ENCODE data around the gene ALDH3A1. TPM values are rescaled to one million over a fixed set of nuclear protein-coding genes. Genes with fewer than 3 reads are reported as not detected.

The ALDH3A1 gene
- total RNA-seq, 5 donors from 2014 or later (not counting 1 experiment from before 2014, with no cell fraction given): not detected

GRCh38 chr17:19730843-19731242 lies 17.3 kb downstream of the ALDH3A1 start:
- no peaks in the 10 kb centered on the region for H3K9me3 Mint-ChIP-seq
- Histone ChIP-seq H3K4me3 (ENCODE audit: control insufficient read depth in 1 of 2, extremely low read depth in 1 of 2, low read length in 1 of 2) (no peak overlapping the region), H3K27me3 (replicated peaks in 1 of 2; ENCODE audit: control insufficient read depth in 2 of 2, extremely low read depth in 1 of 2, insufficient read depth in 2 of 2, low read length in 1 of 2) (no peaks in the 10 kb centered on the region), H3K4me1 (ENCODE audit: control insufficient read depth in 1 of 2, extremely low read depth in 1 of 2, insufficient read depth in 2 of 2, low read length in 2 of 2) (peaks cover 0 to 3% of the 10 kb centered on the region in 2 experiments), H3K36me3 (ENCODE audit: control insufficient read depth in 2 of 2, extremely low read depth in 1 of 2, insufficient read depth in 1 of 2, low read length in 1 of 2) (no peaks in the 10 kb centered on the region), H3K27ac (ENCODE audit: low read length) (no peak overlapping the region), H3K9me3 (no peaks in the 10 kb centered on the region)
- POLR2A ChIA-PET: no interaction called here
- peaks cover 0 to 3% of the 10 kb centered on the region in 2 donors for H3K27me3 Mint-ChIP-seq
- no peak for ATAC-seq (replicated peaks in 1 of 4)
- peaks cover 5 to 8% (median 7%) of the 10 kb centered on the region in 3 donors for H3K4me1 Mint-ChIP-seq
- CTCF ChIA-PET: no interaction called here
- H3K27ac Mint-ChIP-seq: no peak overlapping the region
- no peak for DNase-seq
- H3K36me3 Mint-ChIP-seq: no peaks in the 10 kb centered on the region
- 80% methylated on average over 1 of the region's 4 CpGs for WGBS (ENCODE audit: insufficient coverage)
- H3K4me3 Mint-ChIP-seq: no peak overlapping the region

GRCh38 chr17:19729900-19730299 lies 18.2 kb downstream of the ALDH3A1 start:
- H3K27ac Mint-ChIP-seq: peak overlapping the region in 1 of 2 donors; percentile 34
- H3K4me1 ChIP-seq (ENCODE audit: control insufficient read depth in 1 of 2, extremely low read depth in 1 of 2, insufficient read depth in 2 of 2, low read length in 2 of 2): peaks cover 2 to 6% of the 10 kb centered on the region in 2 experiments
- H3K4me3 ChIP-seq (ENCODE audit: control insufficient read depth in 1 of 2, extremely low read depth in 1 of 2, low read length in 1 of 2): no peak overlapping the region
- H3K36me3 Mint-ChIP-seq: no peaks in the 10 kb centered on the region
- no peaks in the 10 kb centered on the region for H3K9me3 Mint-ChIP-seq
- ChIA-PET POLR2A (no interaction called here), CTCF (no interaction called here)
- no peak overlapping the region for H3K4me3 Mint-ChIP-seq
- peaks cover 14 to 17% (median 16%) of the 10 kb centered on the region in 3 donors for H3K4me1 Mint-ChIP-seq
- DNase-seq: no peak
- no peak for ATAC-seq (replicated peaks in 1 of 4)
- WGBS (ENCODE audit: insufficient coverage): 100% methylated on average over 4 of the region's 6 CpGs
- no peaks in the 10 kb centered on the region for H3K36me3 ChIP-seq (ENCODE audit: control insufficient read depth in 2 of 2, extremely low read depth in 1 of 2, insufficient read depth in 1 of 2, low read length in 1 of 2)
- H3K27me3 ChIP-seq (replicated peaks in 1 of 2; ENCODE audit: control insufficient read depth in 2 of 2, extremely low read depth in 1 of 2, insufficient read depth in 2 of 2, low read length in 1 of 2): no peaks in the 10 kb centered on the region
- peaks cover 0 to 3% of the 10 kb centered on the region in 2 donors for H3K27me3 Mint-ChIP-seq
- H3K9me3 ChIP-seq: no peaks in the 10 kb centered on the region
- no peak overlapping the region for H3K27ac ChIP-seq (ENCODE audit: low read length)

GRCh38 chr17:19728084-19728495 lies 20.0 kb downstream of the ALDH3A1 start:
- Histone ChIP-seq H3K27ac (ENCODE audit: low read length) (no peak overlapping the region), H3K36me3 (ENCODE audit: control insufficient read depth in 2 of 2, extremely low read depth in 1 of 2, insufficient read depth in 1 of 2, low read length in 1 of 2) (no peaks in the 10 kb centered on the region), H3K27me3 (replicated peaks in 1 of 2; ENCODE audit: control insufficient read depth in 2 of 2, extremely low read depth in 1 of 2, insufficient read depth in 2 of 2, low read length in 1 of 2) (no peaks in the 10 kb centered on the region), H3K9me3 (no peaks in the 10 kb centered on the region), H3K4me3 (ENCODE audit: control insufficient read depth in 1 of 2, extremely low read depth in 1 of 2, low read length in 1 of 2) (no peak overlapping the region), H3K4me1 (ENCODE audit: control insufficient read depth in 1 of 2, extremely low read depth in 1 of 2, insufficient read depth in 2 of 2, low read length in 2 of 2) (peaks cover 6 to 18% of the 10 kb centered on the region in 2 experiments)
- POLR2A ChIA-PET: no interaction called here
- no peaks in the 10 kb centered on the region for H3K9me3 Mint-ChIP-seq
- no peak overlapping the region for H3K27ac Mint-ChIP-seq
- ATAC-seq (replicated peaks in 1 of 4) (no peak), DNase-seq (no peak)
- H3K4me3 Mint-ChIP-seq: no peak overlapping the region
- 79% methylated on average over 6 of the region's 7 CpGs for WGBS (ENCODE audit: insufficient coverage)
- H3K4me1 Mint-ChIP-seq: peaks cover 24 to 26% (median 25%) of the 10 kb centered on the region in 3 donors
- CTCF ChIA-PET: interaction anchor here in 1 of 2 donors (1.5 kb wide), 1 partner anchor 17 kb away, joined by 4 read pairs; no protein-coding TSS in a partner anchor
- H3K36me3 Mint-ChIP-seq: no peaks in the 10 kb centered on the region
- peaks cover 0 to 3% of the 10 kb centered on the region in 2 donors for H3K27me3 Mint-ChIP-seq

GRCh38 chr17:19727501-19728078 lies 20.5 kb downstream of the ALDH3A1 start:
- no peak overlapping the region for H3K4me3 ChIP-seq (ENCODE audit: control insufficient read depth in 1 of 2, extremely low read depth in 1 of 2, low read length in 1 of 2)
- DNase-seq: no peak
- H3K9me3 ChIP-seq: no peaks in the 10 kb centered on the region
- H3K36me3 ChIP-seq (ENCODE audit: control insufficient read depth in 2 of 2, extremely low read depth in 1 of 2, insufficient read depth in 1 of 2, low read length in 1 of 2): no peaks in the 10 kb centered on the region
- Mint-ChIP-seq H3K4me1 (peaks cover 25 to 27% (median 26%) of the 10 kb centered on the region in 3 donors), H3K9me3 (no peaks in the 10 kb centered on the region), H3K27me3 (no peaks in the 10 kb centered on the region), H3K36me3 (no peaks in the 10 kb centered on the region), H3K27ac (peak overlapping the region in 1 of 2 donors; percentile 90), H3K4me3 (no peak overlapping the region)
- ChIA-PET POLR2A (no interaction called here), CTCF (interaction anchor here in 1 of 2 donors (1.5 kb wide), 1 partner anchor 17 kb away, joined by 4 read pairs; no protein-coding TSS in a partner anchor)
- WGBS (ENCODE audit: insufficient coverage): no CpG with 5 or more reads among the region's 4 CpGs
- ATAC-seq (replicated peaks in 1 of 4): no peak
- H3K27me3 ChIP-seq (replicated peaks in 1 of 2; ENCODE audit: control insufficient read depth in 2 of 2, extremely low read depth in 1 of 2, insufficient read depth in 2 of 2, low read length in 1 of 2): no peaks in the 10 kb centered on the region
- no peak overlapping the region for H3K27ac ChIP-seq (ENCODE audit: low read length)
- H3K4me1 ChIP-seq (ENCODE audit: control insufficient read depth in 1 of 2, extremely low read depth in 1 of 2, insufficient read depth in 2 of 2, low read length in 2 of 2): peaks cover 6 to 18% of the 10 kb centered on the region in 2 experiments

GRCh38 chr17:19726631-19727376 lies 21.3 kb downstream of the ALDH3A1 start:
- ChIA-PET CTCF (no interaction called here), POLR2A (no interaction called here)
- no peaks in the 10 kb centered on the region for H3K27me3 ChIP-seq (replicated peaks in 1 of 2; ENCODE audit: control insufficient read depth in 2 of 2, extremely low read depth in 1 of 2, insufficient read depth in 2 of 2, low read length in 1 of 2)
- peaks cover 6 to 18% of the 10 kb centered on the region in 2 experiments for H3K4me1 ChIP-seq (ENCODE audit: control insufficient read depth in 1 of 2, extremely low read depth in 1 of 2, insufficient read depth in 2 of 2, low read length in 2 of 2)
- ATAC-seq (replicated peaks in 1 of 4) (no peak), DNase-seq (no peak)
- peak overlapping the region; percentile 16 to 90 for H3K27ac Mint-ChIP-seq
- H3K4me1 Mint-ChIP-seq: peaks cover 25 to 28% (median 26%) of the 10 kb centered on the region in 3 donors
- H3K27me3 Mint-ChIP-seq: no peaks in the 10 kb centered on the region
- H3K36me3 Mint-ChIP-seq: no peaks in the 10 kb centered on the region
- no peak overlapping the region for H3K27ac ChIP-seq (ENCODE audit: low read length)
- H3K4me3 Mint-ChIP-seq: no peak overlapping the region
- no peaks in the 10 kb centered on the region for H3K9me3 Mint-ChIP-seq
- no peaks in the 10 kb centered on the region for H3K9me3 ChIP-seq
- H3K4me3 ChIP-seq (ENCODE audit: control insufficient read depth in 1 of 2, extremely low read depth in 1 of 2, low read length in 1 of 2): no peak overlapping the region
- H3K36me3 ChIP-seq (ENCODE audit: control insufficient read depth in 2 of 2, extremely low read depth in 1 of 2, insufficient read depth in 1 of 2, low read length in 1 of 2): no peaks in the 10 kb centered on the region
- WGBS (ENCODE audit: insufficient coverage): no CpG with 5 or more reads among the region's 7 CpGs

GRCh38 chr17:19725486-19725885 lies 22.6 kb downstream of the ALDH3A1 start:
- POLR2A ChIA-PET: no interaction called here

More at GRCh38 chr17:19725486-19725885, 22.6 kb downstream of the ALDH3A1 start:
- no peaks in the 10 kb centered on the region for H3K36me3 ChIP-seq (ENCODE audit: control insufficient read depth in 2 of 2, extremely low read depth in 1 of 2, insufficient read depth in 1 of 2, low read length in 1 of 2)
- H3K9me3 ChIP-seq: no peaks in the 10 kb centered on the region
- peaks cover 0 to 5% of the 10 kb centered on the region in 2 experiments for H3K27me3 ChIP-seq (replicated peaks in 1 of 2; ENCODE audit: control insufficient read depth in 2 of 2, extremely low read depth in 1 of 2, insufficient read depth in 2 of 2, low read length in 1 of 2)
- peak overlapping the region; percentile 83 to 90 for H3K27ac Mint-ChIP-seq
- H3K36me3 Mint-ChIP-seq: no peaks in the 10 kb centered on the region
- ATAC-seq (replicated peaks in 1 of 4): no peak
- H3K9me3 Mint-ChIP-seq: no peaks in the 10 kb centered on the region
- CTCF ChIA-PET: no interaction called here
- no peaks in the 10 kb centered on the region for H3K27me3 Mint-ChIP-seq
- no peak overlapping the region for H3K27ac ChIP-seq (ENCODE audit: low read length)
- H3K4me3 Mint-ChIP-seq: peak overlapping the region; percentile 58 to 86 (median 62)
- H3K4me1 Mint-ChIP-seq: peaks cover 25 to 28% (median 26%) of the 10 kb centered on the region in 3 donors
- no peak for DNase-seq
- H3K4me1 ChIP-seq (ENCODE audit: control insufficient read depth in 1 of 2, extremely low read depth in 1 of 2, insufficient read depth in 2 of 2, low read length in 2 of 2): peaks cover 6 to 18% of the 10 kb centered on the region in 2 experiments
- WGBS (ENCODE audit: insufficient coverage): 83% methylated on average over 5 of the region's 5 CpGs
- no peak overlapping the region for H3K4me3 ChIP-seq (ENCODE audit: control insufficient read depth in 1 of 2, extremely low read depth in 1 of 2, low read length in 1 of 2)
